Psoas muscle (tissue), 8 donors: ENCODE data around the gene RPL29. TPM values are rescaled to one million over a fixed set of nuclear protein-coding genes. Genes with fewer than 3 reads are reported as not detected.
A peak's percentile ranks its signal among the peaks of the same experiment; 100 is the strongest.

Experiments used
- ATAC-seq, 4 donors: fragments of 200-7000 bp; cut with Tn5 transposase; one replicate each; pipeline ENCODE4 v1.9.1; 2020; ENCODE audit warnings: moderate library complexity in 3 of 4, mild to moderate bottlenecking in 2 of 4
- DNase-seq, 2 donors: peaks; one replicate each; pipeline ENCODE4 v3.0.0-alpha.2; 2020
- H3K27ac ChIP-seq: fragments of 200-600 bp; one replicate; pipeline ENCODE4 v1.8.0; 2022
- H3K27me3 ChIP-seq, 3 donors: fragments of 200-600 bp in 1 of 3; one replicate each; pipeline versions ENCODE4 v1.6.1 to v1.8.0; 2013 to 2022; ENCODE audit warnings: low read length in 2 of 3, mild to moderate bottlenecking in 2 of 3, moderate library complexity in 1 of 3; ENCODE audit not compliant: insufficient read depth in 3 of 3
- H3K36me3 ChIP-seq, 2 donors: fragments of 200-600 bp in 1 of 2; one replicate each; pipeline versions ENCODE4 v1.6.1 to v1.8.0; 2013 to 2022; ENCODE audit warnings: low read depth in 1 of 2, mild to moderate bottlenecking in 1 of 2, moderate library complexity in 1 of 2; ENCODE audit not compliant: insufficient read depth in 1 of 2
- H3K4me1 ChIP-seq: fragments of 200-600 bp; one replicate; pipeline ENCODE4 v1.8.0; 2022
- H3K4me3 ChIP-seq: fragments of 200-600 bp; one replicate; pipeline ENCODE4 v1.8.0; 2022; ENCODE audit warnings: mild to moderate bottlenecking
- H3K9me3 ChIP-seq: fragments of 200-600 bp; one replicate; pipeline ENCODE4 v1.8.0; 2022
- WGBS, 3 donors: extraction: QIAGEN DNeasy Blood & Tissue Kit; methylation state at CpG; one replicate each; pipeline versions ENCODE4 v1.1.6 to v1.1.7; 2013; 5-methylcytosine and 5-hydroxymethylcytosine counted together
- intact Hi-C, 2 donors: fragments of 100-400 bp; cut with DNase I; formaldehyde crosslinking; loops; one replicate each; pipeline versions ENCODE4 v1.11.0 to v1.14.2; 2022
- polyA plus RNA-seq, 3 donors: library from polyadenylated mRNA; stranded (reverse); fragments of 200-250 nt; gene quantifications; one replicate each; pipeline ENCODE4 v1.2.3, GENCODE V29; 2013
- total RNA-seq, 4 donors: library from RNA; stranded (reverse); fragmentation: NEBNext Ultra II Directional in 2 of 4; extraction: Animal tissue kit (Norgen Biotek cat#: 25700) in 2 of 4; gene quantifications; one replicate each; pipeline versions ENCODE4 v1.2.1 to v1.2.4, GENCODE V29; 2021 to 2023
- TF ChIP-seq, protein P1 (sequence below): fragments of 200-600 bp; IDR thresholded peaks from one replicate; pipeline ENCODE4 v1.8.0; 2022; ENCODE audit warnings: antibody characterized with exemption
- donor health status: healthy with polysubstance abuse.
- donor health status: DM: no; HTN: no; CAD: no; lungs with moderate emphysema.
- donor health status: Bipolar disorder and iron deficiency.
- donor health status: healthy.
- donor health status: DM: yes; HTN: yes; CAD: no.
- donor health status: DM: no; HTN: no; CAD: no.
- donor health status: DM: no; HTN: no; CAD: no.
- donor health status: DM: yes; HTN: yes; CAD: no.

Gene RPL29
- total and polyA plus RNA-seq, 7 donors = 1,113 to 2,767 (median 1,294) TPM

DNA sequence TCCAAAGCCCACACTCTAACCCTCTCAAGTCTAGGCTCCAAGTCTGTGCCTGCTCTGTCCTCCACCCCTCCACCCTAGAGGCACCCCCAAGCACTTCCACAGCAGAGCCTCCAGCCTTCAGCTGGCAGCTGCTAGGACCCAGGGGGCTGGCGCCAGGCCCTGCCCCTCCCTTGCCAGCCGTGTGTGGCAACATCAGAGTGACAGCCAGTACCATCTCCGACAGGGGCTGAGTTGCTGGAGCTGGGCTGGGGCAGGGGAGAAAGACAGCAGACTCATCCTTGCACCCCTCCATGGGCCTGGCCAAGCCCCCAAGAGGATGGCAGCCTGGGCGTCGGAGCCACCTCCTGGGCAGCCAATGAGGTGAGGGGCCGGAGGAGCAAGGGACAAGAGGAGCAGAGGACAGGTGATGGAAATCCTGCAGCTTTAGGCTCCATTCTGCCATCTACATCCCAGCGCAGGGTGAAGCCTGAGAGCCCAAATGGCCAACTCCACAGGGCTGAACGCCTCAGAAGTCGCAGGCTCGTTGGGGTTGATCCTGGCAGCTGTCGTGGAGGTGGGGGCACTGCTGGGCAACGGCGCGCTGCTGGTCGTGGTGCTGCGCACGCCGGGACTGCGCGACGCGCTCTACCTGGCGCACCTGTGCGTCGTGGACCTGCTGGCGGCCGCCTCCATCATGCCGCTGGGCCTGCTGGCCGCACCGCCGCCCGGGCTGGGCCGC is 40.4 kb downstream of the RPL29 start, which contains the start of gene GPR62:
TSS of gene GPR62 (plus strand) at position 207 of the 718 bp plus-strand sequence. CDS start at position 479, 272 bp downstream.
- intact Hi-C loops = no loop called here
- Histone ChIP-seq H3K36me3 (peaks cover 0 to 42% of the 10 kb centered on the region in 2 donors), H3K9me3 (no peaks in the 10 kb centered on the region), H3K27ac (peak within 1 kb of the TSS; percentile 82), H3K4me3 (peak within 1 kb of the TSS; percentile 66), H3K4me1 (peaks cover 16% of the 10 kb centered on the region), H3K27me3 (no peaks in the 10 kb centered on the region)
- ATAC-seq (peak; percentile 51 to 78 (median 64)), DNase-seq (peak in 1 of 2 donors; percentile 80)
- 11 to 15% (median 13%) methylated on average over 18 to 33 of the region's 33 CpGs for WGBS, 3 donors
- TF ChIP-seq, protein P1, sequence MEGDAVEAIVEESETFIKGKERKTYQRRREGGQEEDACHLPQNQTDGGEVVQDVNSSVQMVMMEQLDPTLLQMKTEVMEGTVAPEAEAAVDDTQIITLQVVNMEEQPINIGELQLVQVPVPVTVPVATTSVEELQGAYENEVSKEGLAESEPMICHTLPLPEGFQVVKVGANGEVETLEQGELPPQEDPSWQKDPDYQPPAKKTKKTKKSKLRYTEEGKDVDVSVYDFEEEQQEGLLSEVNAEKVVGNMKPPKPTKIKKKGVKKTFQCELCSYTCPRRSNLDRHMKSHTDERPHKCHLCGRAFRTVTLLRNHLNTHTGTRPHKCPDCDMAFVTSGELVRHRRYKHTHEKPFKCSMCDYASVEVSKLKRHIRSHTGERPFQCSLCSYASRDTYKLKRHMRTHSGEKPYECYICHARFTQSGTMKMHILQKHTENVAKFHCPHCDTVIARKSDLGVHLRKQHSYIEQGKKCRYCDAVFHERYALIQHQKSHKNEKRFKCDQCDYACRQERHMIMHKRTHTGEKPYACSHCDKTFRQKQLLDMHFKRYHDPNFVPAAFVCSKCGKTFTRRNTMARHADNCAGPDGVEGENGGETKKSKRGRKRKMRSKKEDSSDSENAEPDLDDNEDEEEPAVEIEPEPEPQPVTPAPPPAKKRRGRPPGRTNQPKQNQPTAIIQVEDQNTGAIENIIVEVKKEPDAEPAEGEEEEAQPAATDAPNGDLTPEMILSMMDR = no peak

DNA sequence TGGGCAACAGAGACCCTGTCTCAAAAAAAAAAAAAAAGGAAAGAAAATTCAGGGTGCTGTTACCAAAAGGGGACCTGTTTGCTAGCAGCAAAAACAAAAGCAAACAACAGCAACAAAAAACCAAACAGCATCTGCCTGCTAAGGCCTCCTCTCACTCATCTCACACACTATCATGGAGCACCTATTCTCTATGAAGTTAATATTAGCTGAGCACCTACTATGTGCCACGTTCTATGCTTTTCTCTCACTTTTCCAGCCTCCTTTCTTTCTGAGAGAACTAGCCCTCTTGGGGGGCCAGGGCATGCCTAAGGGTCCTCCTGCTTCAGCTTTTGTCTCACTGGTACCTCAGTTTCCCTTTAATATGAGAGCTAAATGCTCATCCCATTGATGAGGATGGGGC is 41.0 kb downstream of the RPL29 start:
- ATAC-seq (no peak), DNase-seq (no peak)
- Histone ChIP-seq H3K4me1 (peaks cover 16% of the 10 kb centered on the region), H3K9me3 (no peaks in the 10 kb centered on the region), H3K27me3 (no peaks in the 10 kb centered on the region), H3K27ac (no peak overlapping the region), H3K36me3 (peaks cover 0 to 36% of the 10 kb centered on the region in 2 donors), H3K4me3 (no peak overlapping the region)
- TF ChIP-seq, protein P1 = no peak
- intact Hi-C loops = no loop called here
- 86 to 100% (median 90%) methylated on average over 1 of the region's 1 CpG for WGBS, 3 donors

DNA sequence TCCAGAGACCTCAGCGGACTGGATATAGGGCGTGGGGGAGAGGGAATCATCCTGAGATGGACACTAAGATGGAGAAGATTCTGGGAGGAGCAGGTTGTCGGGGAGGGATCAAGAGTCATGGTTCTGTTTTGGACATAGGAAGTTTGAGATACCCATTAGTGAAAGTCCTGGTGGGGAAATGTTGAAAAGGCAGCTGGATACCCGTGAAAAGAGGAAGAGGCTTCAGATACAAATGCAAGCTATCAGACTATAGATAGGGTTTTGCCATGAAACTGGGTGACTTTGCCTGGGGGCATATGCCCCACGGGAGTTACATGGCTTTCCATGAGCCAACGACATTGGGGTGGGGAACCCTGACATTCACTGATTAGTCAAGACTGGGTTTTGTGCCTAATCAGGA is 41.6 kb downstream of the RPL29 start:
- H3K4me3 ChIP-seq = no peak overlapping the region

DNA sequence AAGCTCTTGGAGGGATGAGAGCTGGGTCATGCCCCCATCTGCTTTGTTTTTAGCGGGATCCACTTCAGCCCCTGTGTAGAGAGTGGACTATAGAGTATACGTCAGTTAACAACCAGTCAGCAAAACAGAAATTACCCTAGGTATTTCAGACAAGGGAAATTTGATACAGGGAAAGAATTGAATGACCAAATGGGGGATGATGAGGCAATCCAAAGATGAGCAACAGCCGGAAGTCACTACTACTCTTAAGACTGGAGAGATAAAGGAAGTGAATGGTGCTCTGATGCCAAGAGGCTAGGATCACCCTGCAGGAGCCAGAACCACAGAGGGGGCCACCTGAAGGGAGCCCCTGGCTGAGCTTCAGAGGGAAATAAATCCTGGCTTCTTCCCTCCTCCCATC is 42.2 kb downstream of the RPL29 start:
- H3K9me3 ChIP-seq = no peaks in the 10 kb centered on the region
- ATAC-seq (no peak), DNase-seq (no peak)
- peaks cover 0 to 36% of the 10 kb centered on the region in 2 donors for H3K36me3 ChIP-seq
- no peak overlapping the region for H3K4me3 ChIP-seq
- peaks cover 16% of the 10 kb centered on the region for H3K4me1 ChIP-seq
- intact Hi-C loops = no loop called here
- TF ChIP-seq, protein P1 = no peak
- no peaks in the 10 kb centered on the region for H3K27me3 ChIP-seq
- H3K27ac ChIP-seq = no peak overlapping the region
- WGBS, 3 donors = 54 to 74% (median 57%) methylated on average over 3 of the region's 3 CpGs

More for the DNA sequence above, 41.6 kb downstream of the RPL29 start:
- Histone ChIP-seq H3K27ac (no peak overlapping the region), H3K9me3 (no peaks in the 10 kb centered on the region), H3K4me1 (peaks cover 16% of the 10 kb centered on the region), H3K27me3 (no peaks in the 10 kb centered on the region), H3K36me3 (peaks cover 0 to 36% of the 10 kb centered on the region in 2 donors)
- no peak for ATAC-seq
- DNase-seq = no peak
- 72 to 79% (median 78%) methylated on average over 6 of the region's 6 CpGs for WGBS, 3 donors
- TF ChIP-seq, protein P1 = no peak
- intact Hi-C loops = no loop called here
